Measurements from ENCODE around the gene ACLY. TPM values are rescaled to one million over a fixed set of nuclear protein-coding genes. Genes with fewer than 3 reads are reported as not detected.
"Not testable (repeated sequence)": the region's sequence is repeated elsewhere in the genome, so short reads cannot be mapped to it uniquely, and the experiment has no call there.

The ACLY gene
- total RNA-seq, 2 experiments from 2014 or later, result 142 to 153 TPM

- H3K9me3 Mint-ChIP-seq; H3K27me3 Mint-ChIP-seq; H3K27ac Mint-ChIP-seq; H3K36me3 Mint-ChIP-seq; ATAC-seq (ENCODE audit: low read depth); DNase-seq: not testable (repeated sequence)
- H3K4me1 Mint-ChIP-seq, result peaks cover 35% of the 10 kb centered on the region
- POLR2A ChIA-PET, result interaction anchor here (1.7 to 5.2 kb wide), 3 partner anchors 12 to 35 kb away, joined by 15 to 78 read pairs (median 18); partner anchors contain the start of genes ACLY and CNP
- peak overlapping the region; percentile 29 for H3K4me3 Mint-ChIP-seq
Observed at GRCh38 chr17:41931715-41932114, 13.0 kb upstream of the ACLY start.

GRCh38 chr17:41930833-41931156 lies 12.0 kb upstream of the ACLY start:
- not testable (repeated sequence) for DNase-seq, H3K27me3 Mint-ChIP-seq, H3K36me3 Mint-ChIP-seq, H3K9me3 Mint-ChIP-seq
- POLR2A ChIA-PET, result interaction anchor here (0.5 to 5.2 kb wide), 18 partner anchors 11 to 1807 kb away, joined by 3 to 78 read pairs (median 5); partner anchors contain the start of genes ACLY, CNP, DHX58 and DNAJC7
- H3K4me1 Mint-ChIP-seq, result peaks cover 41% of the 10 kb centered on the region
- peak overlapping the region; percentile 95 for H3K4me3 Mint-ChIP-seq
- peak overlapping the region; percentile 96 for H3K27ac Mint-ChIP-seq
- ATAC-seq (ENCODE audit: low read depth), result peak; percentile 37

- Mint-ChIP-seq H3K4me3 (peak within 1 kb of the TSS; percentile 95), H3K27me3 (no peaks in the 10 kb centered on the region), H3K27ac (peak within 1 kb of the TSS; percentile 96), H3K36me3 (peaks cover 4% of the 10 kb centered on the region), H3K9me3 (no peaks in the 10 kb centered on the region), H3K4me1 (peaks cover 41% of the 10 kb centered on the region)
- ATAC-seq (ENCODE audit: low read depth), result peak; percentile 99
- POLR2A ChIA-PET, result interaction anchor here (0.5 to 5.2 kb wide), 17 partner anchors 11 to 1807 kb away, joined by 3 to 78 read pairs (median 5); partner anchors contain the start of genes ACLY, CNP, DHX58 and DNAJC7
- peak; percentile 95 for DNase-seq
Observed at GRCh38 chr17:41930009-41930832, 11.5 kb upstream of the ACLY start, which contains the start of gene ODAD4. ODAD4 (plus strand) TSS chr17:41930617; CDS start chr17:41930724, 107 bp downstream.

- no peak for ATAC-seq (ENCODE audit: low read depth)
- POLR2A ChIA-PET, result interaction anchor here (0.6 to 5.2 kb wide), 8 partner anchors 9 to 484 kb away, joined by 3 to 78 read pairs (median 4); partner anchors contain the start of genes ACLY, CNP and DHX58
- Mint-ChIP-seq H3K9me3 (no peaks in the 10 kb centered on the region), H3K36me3 (peaks cover 4% of the 10 kb centered on the region), H3K27ac (peak overlapping the region; percentile 51), H3K4me1 (peaks cover 41% of the 10 kb centered on the region), H3K27me3 (no peaks in the 10 kb centered on the region), H3K4me3 (peak overlapping the region; percentile 95)
- no peak for DNase-seq
Observed at GRCh38 chr17:41928693-41929251, 10.0 kb upstream of the ACLY start.

- Mint-ChIP-seq H3K36me3 (peaks cover 4% of the 10 kb centered on the region), H3K4me1 (peaks cover 23% of the 10 kb centered on the region), H3K4me3 (no peak overlapping the region), H3K9me3 (no peaks in the 10 kb centered on the region), H3K27me3 (no peaks in the 10 kb centered on the region), H3K27ac (no peak overlapping the region)
- no peak for ATAC-seq (ENCODE audit: low read depth)
- POLR2A ChIA-PET, result no interaction called here
- no peak for DNase-seq
Observed at GRCh38 chr17:41925991-41926590, 7.3 kb upstream of the ACLY start.

GRCh38 chr17:41920580-41920955 lies 1.8 kb upstream of the ACLY start:
- Mint-ChIP-seq H3K27me3 (no peaks in the 10 kb centered on the region), H3K9me3 (no peaks in the 10 kb centered on the region), H3K4me3 (no peak overlapping the region), H3K4me1 (peaks cover 19% of the 10 kb centered on the region), H3K36me3 (peaks cover 5% of the 10 kb centered on the region), H3K27ac (no peak overlapping the region)
- DNase-seq (no peak), ATAC-seq (ENCODE audit: low read depth) (no peak)
- POLR2A ChIA-PET, result interaction anchor here (5.6 kb wide), 1 partner anchor 9 kb away, joined by 78 read pairs; the partner anchor contains the start of gene ODAD4

- DNase-seq (no peak), ATAC-seq (ENCODE audit: low read depth) (no peak)
- no peaks in the 10 kb centered on the region for H3K9me3 Mint-ChIP-seq
- H3K36me3 Mint-ChIP-seq, result peaks cover 5% of the 10 kb centered on the region
- H3K4me3 Mint-ChIP-seq, result peak overlapping the region; percentile 98
- H3K27me3 Mint-ChIP-seq, result no peaks in the 10 kb centered on the region
- POLR2A ChIA-PET, result interaction anchor here (0.5 to 5.6 kb wide), 3 partner anchors 9 to 35 kb away, joined by 6 to 78 read pairs (median 13); partner anchors contain the start of gene ODAD4
- H3K4me1 Mint-ChIP-seq, result peaks cover 20% of the 10 kb centered on the region
- peak overlapping the region; percentile 74 for H3K27ac Mint-ChIP-seq
Observed at GRCh38 chr17:41919840-41920579, 1.3 kb upstream of the ACLY start.

GRCh38 chr17:41919165-41919817 lies 540 bp upstream of the ACLY start:
- Mint-ChIP-seq H3K27ac (peak overlapping the region; percentile 97), H3K9me3 (no peaks in the 10 kb centered on the region), H3K27me3 (no peaks in the 10 kb centered on the region), H3K36me3 (peaks cover 5% of the 10 kb centered on the region), H3K4me3 (peak overlapping the region; percentile 98), H3K4me1 (peaks cover 27% of the 10 kb centered on the region)
- DNase-seq (no peak), ATAC-seq (ENCODE audit: low read depth) (peak; percentile 13)
- POLR2A ChIA-PET, result interaction anchor here (0.5 to 5.6 kb wide), 9 partner anchors 9 to 231 kb away, joined by 3 to 78 read pairs (median 8); partner anchors contain the start of genes CNP, DNAJC7, EIF1 and ODAD4

GRCh38 chr17:41917679-41918313 lies 955 bp downstream of the ACLY start:
- H3K36me3 Mint-ChIP-seq, result peaks cover 5% of the 10 kb centered on the region
- H3K27ac Mint-ChIP-seq, result peak overlapping the region; percentile 75
- peak overlapping the region; percentile 98 for H3K4me3 Mint-ChIP-seq
- H3K27me3 Mint-ChIP-seq, result no peaks in the 10 kb centered on the region
- ATAC-seq (ENCODE audit: low read depth), result no peak
- DNase-seq, result peak; percentile 63
- POLR2A ChIA-PET, result interaction anchor here (1.0 to 5.6 kb wide), 9 partner anchors 12 to 362 kb away, joined by 3 to 78 read pairs (median 8); partner anchors contain the start of genes CNP, DNAJC7, EIF1 and KLHL11
- peaks cover 34% of the 10 kb centered on the region for H3K4me1 Mint-ChIP-seq
- H3K9me3 Mint-ChIP-seq, result no peaks in the 10 kb centered on the region

- H3K4me3 Mint-ChIP-seq, result peak overlapping the region; percentile 98
- H3K36me3 Mint-ChIP-seq, result peaks cover 5% of the 10 kb centered on the region
- H3K27me3 Mint-ChIP-seq, result no peaks in the 10 kb centered on the region
- no peaks in the 10 kb centered on the region for H3K9me3 Mint-ChIP-seq
- H3K4me1 Mint-ChIP-seq, result peaks cover 34% of the 10 kb centered on the region
- ATAC-seq (ENCODE audit: low read depth), result no peak
- POLR2A ChIA-PET, result interaction anchor here (0.7 to 5.6 kb wide), 6 partner anchors 12 to 1443 kb away, joined by 3 to 78 read pairs (median 10); partner anchors contain the start of genes DNAJC7, EIF1, KLHL11 and ODAD4
- peak overlapping the region; percentile 75 for H3K27ac Mint-ChIP-seq
- DNase-seq, result no peak
Observed at GRCh38 chr17:41917192-41917591, 1.6 kb downstream of the ACLY start.

- Mint-ChIP-seq H3K4me3 (peak overlapping the region; percentile 16), H3K36me3 (peaks cover 5% of the 10 kb centered on the region), H3K27ac (peak overlapping the region; percentile 43), H3K27me3 (no peaks in the 10 kb centered on the region), H3K4me1 (peaks cover 34% of the 10 kb centered on the region), H3K9me3 (no peaks in the 10 kb centered on the region)
- no peak for DNase-seq
- POLR2A ChIA-PET, result interaction anchor here (0.9 kb wide), 1 partner anchor 15 kb away, joined by 3 read pairs; no protein-coding TSS in a partner anchor
- no peak for ATAC-seq (ENCODE audit: low read depth)
Observed at GRCh38 chr17:41915566-41915965, 3.2 kb downstream of the ACLY start.

All from activated naive CD8-positive, alpha-beta T cell treated with anti-CD3 and anti-CD28 coated beads, Interleukin-2, amount 10 ng/mL, durations not matched to agents 7 days and 5 days (primary cell).